Small intestine (tissue), 7 donors: Measurements from ENCODE around the gene SCP2. TPM values are rescaled to one million over a fixed set of nuclear protein-coding genes. Genes with fewer than 3 reads are reported as not detected.
"Not testable (repeated sequence)": the region's sequence is repeated elsewhere in the genome, so short reads cannot be mapped to it uniquely, and the experiment has no call there.

ENCODE experiments used
- DNase-seq, 2 donors: peaks; one replicate each; pipeline versions ENCODE4 v3.0.0 to v3.0.0-alpha.2; 2013
- FAIRE-seq: peaks from 2 replicates; lab custom pipeline; 2012; peaks lifted over from hg19 to GRCh38; lab: Jason Lieb, UNC
- H3K27ac ChIP-seq, 3 donors: one replicate each; pipeline ENCODE4 v1.5.1; 2013; ENCODE audit warnings: low read length in 2 of 3, mild to moderate bottlenecking in 2 of 3, control low read depth in 1 of 3, inconsistent platforms in 1 of 3, low read depth in 1 of 3, moderate library complexity in 1 of 3
- H3K27me3 ChIP-seq, 3 donors: one replicate each; pipeline ENCODE4 v1.6.1; 2013; ENCODE audit warnings: low read length in 3 of 3, inconsistent platforms in 1 of 3; ENCODE audit not compliant: control insufficient read depth in 3 of 3, insufficient read depth in 3 of 3
- H3K36me3 ChIP-seq, 3 donors: one replicate each; pipeline ENCODE4 v1.6.1; 2013; ENCODE audit warnings: low read length in 3 of 3, inconsistent platforms in 1 of 3, low read depth in 1 of 3, mild to moderate bottlenecking in 1 of 3, moderate library complexity in 1 of 3; ENCODE audit not compliant: control insufficient read depth in 3 of 3, insufficient read depth in 2 of 3
- H3K4me1 ChIP-seq, 3 donors: one replicate each; pipeline ENCODE4 v1.6.1; 2013; ENCODE audit warnings: low read length in 2 of 3, inconsistent platforms in 1 of 3, low read depth in 1 of 3, mild to moderate bottlenecking in 1 of 3, moderate library complexity in 1 of 3; ENCODE audit not compliant: control insufficient read depth in 3 of 3, insufficient read depth in 2 of 3
- H3K4me3 ChIP-seq, 3 donors: one replicate each; pipeline ENCODE4 v1.5.1; 2013; ENCODE audit warnings: low read length in 3 of 3, control low read depth in 1 of 3, inconsistent platforms in 1 of 3, low read depth in 1 of 3, mild to moderate bottlenecking in 1 of 3, moderate library complexity in 1 of 3
- H3K9me3 ChIP-seq, 2 donors: one replicate each; pipeline ENCODE4 v1.6.1; 2013; ENCODE audit warnings: low read depth in 1 of 2, low read length in 1 of 2; ENCODE audit not compliant: control insufficient read depth in 2 of 2, insufficient read depth in 1 of 2
- WGBS, 3 donors: extraction: QIAGEN DNeasy Blood & Tissue Kit; methylation state at CpG; one replicate each; pipeline ENCODE4 v1.1.7; 2013; 5-methylcytosine and 5-hydroxymethylcytosine counted together
- polyA plus RNA-seq, 4 donors: library from polyadenylated mRNA; stranded (reverse) in 3 of 4; unstranded in 1 of 4; fragments of 200-250 nt in 3 of 4; fragments of 120-200 nt in 1 of 4; gene quantifications; one replicate each; pipeline versions ENCODE4 v1.2.1 to v1.2.3, GENCODE V29; 2013
- donor health status: healthy with polysubstance abuse.
- donor health status: control.
- donor health status: control.
- donor health status: Bipolar disorder and iron deficiency.
- donor health status: healthy.

SCP2 gene
- polyA plus RNA-seq, 4 donors: 239 to 852 (median 427) TPM

- peaks cover 0 to 2% of the 10 kb centered on the region in 2 donors for H3K9me3 ChIP-seq
- no peaks in the 10 kb centered on the region for H3K4me1 ChIP-seq
- no peak overlapping the region for H3K27ac ChIP-seq
- FAIRE-seq: no peak
- WGBS, 3 donors: 88 to 99% (median 95%) methylated on average over 6 of the region's 6 CpGs
- H3K4me3 ChIP-seq: no peak overlapping the region
- peaks cover 3 to 22% (median 8%) of the 10 kb centered on the region in 3 donors for H3K36me3 ChIP-seq
- H3K27me3 ChIP-seq: no peaks in the 10 kb centered on the region
- DNase-seq: no peak
Measured at GRCh38 chr1:52994656-52995055, 67.6 kb downstream of the SCP2 start.

DNA sequence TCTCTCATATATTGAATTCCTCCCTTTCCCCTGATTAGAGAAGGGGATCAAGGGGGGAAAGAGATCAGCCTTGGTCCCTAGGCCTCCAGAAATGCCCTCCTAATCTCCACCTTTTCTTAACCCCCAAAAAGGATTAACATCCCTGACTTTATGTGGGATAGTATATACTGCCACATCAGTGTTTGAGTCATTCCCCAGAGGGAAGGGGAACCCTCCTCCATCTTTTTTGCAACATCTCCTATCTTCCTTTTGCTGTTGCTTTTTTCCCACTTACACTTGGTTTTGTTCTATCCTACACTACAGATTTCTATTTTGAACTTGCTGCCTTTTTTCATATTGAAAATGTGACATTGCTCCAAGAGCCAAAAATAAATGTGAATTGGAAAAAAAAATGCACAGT lies 69.6 kb downstream of the SCP2 start:
- Histone ChIP-seq H3K9me3 (no peaks in the 10 kb centered on the region), H3K27me3 (no peaks in the 10 kb centered on the region), H3K4me1 (no peaks in the 10 kb centered on the region), H3K36me3 (peaks cover 3 to 25% (median 8%) of the 10 kb centered on the region in 3 donors), H3K4me3 (no peak overlapping the region), H3K27ac (no peak overlapping the region)
- FAIRE-seq: no peak
- DNase-seq: no peak

DNA sequence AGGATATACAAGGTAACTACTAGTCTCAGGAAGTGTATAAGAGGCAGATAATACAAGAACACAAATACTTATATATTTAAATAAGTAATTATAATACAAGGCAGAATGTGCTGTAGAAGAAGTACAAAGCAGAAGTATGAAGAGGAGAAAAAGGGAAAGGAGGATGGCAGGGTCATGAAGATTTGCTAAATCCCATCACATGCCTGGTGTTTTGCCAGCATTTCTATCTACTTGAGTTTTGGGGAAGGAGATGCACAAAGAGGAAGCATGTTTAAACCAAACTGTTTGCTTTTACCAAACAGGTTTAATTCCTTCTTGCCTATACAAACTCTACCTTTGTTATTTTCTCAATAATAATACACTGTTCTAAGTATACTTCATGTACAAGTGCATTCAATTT lies 74.1 kb downstream of the SCP2 start:
- no peaks in the 10 kb centered on the region for H3K27me3 ChIP-seq
- H3K4me1 ChIP-seq: no peaks in the 10 kb centered on the region
- peaks cover 0 to 21% of the 10 kb centered on the region in 2 donors for H3K9me3 ChIP-seq
- H3K4me3 ChIP-seq: no peak overlapping the region
- DNase-seq (no peak), FAIRE-seq (no peak)
- H3K36me3 ChIP-seq: peaks cover 0 to 31% (median 0%) of the 10 kb centered on the region in 3 donors
- H3K27ac ChIP-seq: no peak overlapping the region

GRCh38 chr1:53006612-53007011 lies 79.5 kb downstream of the SCP2 start:
- FAIRE-seq, DNase-seq: not testable (repeated sequence)
- 63 to 81% (median 78%) methylated on average over 1 of the region's 2 CpGs for WGBS, 3 donors

GRCh38 chr1:53010247-53010646 lies 83.2 kb downstream of the SCP2 start:
- not testable (repeated sequence) for H3K27ac ChIP-seq, DNase-seq, H3K36me3 ChIP-seq, H3K27me3 ChIP-seq, H3K9me3 ChIP-seq, H3K4me3 ChIP-seq, FAIRE-seq, H3K4me1 ChIP-seq
- 88 to 92% (median 90%) methylated on average over 4 of the region's 4 CpGs for WGBS, 3 donors

More at GRCh38 chr1:53006612-53007011, 79.5 kb downstream of the SCP2 start:
- not testable (repeated sequence) for H3K4me3 ChIP-seq, H3K27ac ChIP-seq, H3K4me1 ChIP-seq, H3K27me3 ChIP-seq
- H3K9me3 ChIP-seq: peaks cover 0 to 21% of the 10 kb centered on the region in 2 donors
- H3K36me3 ChIP-seq: peaks cover 0 to 22% (median 0%) of the 10 kb centered on the region in 3 donors

DNA sequence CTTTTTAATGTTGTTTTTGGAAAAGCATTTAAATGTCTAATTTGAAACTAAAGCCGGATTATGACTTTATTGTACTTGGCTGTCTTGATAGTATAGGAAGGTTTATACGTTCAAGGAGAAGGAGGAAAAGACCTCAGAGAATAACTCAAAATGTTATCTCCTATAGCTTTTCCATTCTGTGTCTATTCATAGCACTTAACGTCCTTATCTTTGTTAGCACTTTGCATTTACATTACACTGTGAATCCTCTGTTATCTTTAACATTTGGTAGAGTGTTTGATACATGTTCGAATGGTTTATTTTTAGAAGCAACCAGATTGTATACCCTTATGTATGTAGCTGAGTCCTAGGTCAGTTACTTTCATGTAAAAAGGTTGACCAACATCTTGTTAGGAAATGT lies 84.1 kb downstream of the SCP2 start:
- H3K9me3 ChIP-seq: no peaks in the 10 kb centered on the region
- H3K27me3 ChIP-seq: no peaks in the 10 kb centered on the region
- no peaks in the 10 kb centered on the region for H3K4me1 ChIP-seq
- H3K36me3 ChIP-seq: no peaks in the 10 kb centered on the region
- WGBS, 3 donors: 49 to 55% (median 49%) methylated on average over 4 of the region's 4 CpGs
- DNase-seq (no peak), FAIRE-seq (no peak)
- H3K27ac ChIP-seq: no peak overlapping the region
- H3K4me3 ChIP-seq: no peak overlapping the region

- FAIRE-seq (no peak), DNase-seq (peak; percentile 93 to 95)
- no peaks in the 10 kb centered on the region for H3K9me3 ChIP-seq
- peaks cover 0 to 7% (median 0%) of the 10 kb centered on the region in 3 donors for H3K36me3 ChIP-seq
- WGBS, 3 donors: 1 to 2% (median 1%) methylated on average over 9 of the region's 9 CpGs
- peak overlapping the region; percentile 53 to 77 (median 62) for H3K4me3 ChIP-seq
- H3K27ac ChIP-seq: peak overlapping the region; percentile 14 to 68 (median 43)
- no peaks in the 10 kb centered on the region for H3K27me3 ChIP-seq
- peaks cover 0 to 3% (median 0%) of the 10 kb centered on the region in 3 donors for H3K4me1 ChIP-seq
Measured at GRCh38 chr1:53014791-53015507, 87.9 kb downstream of the SCP2 start.

GRCh38 chr1:53015508-53015860 lies 88.4 kb downstream of the SCP2 start:
- H3K27ac ChIP-seq: peak overlapping the region; percentile 14 to 68 (median 43)
- peak; percentile 18 to 21 for DNase-seq
- H3K27me3 ChIP-seq: no peaks in the 10 kb centered on the region
- FAIRE-seq: no peak
- H3K9me3 ChIP-seq: no peaks in the 10 kb centered on the region
- peak overlapping the region in 2 of 3 donors; percentile 53 to 77 for H3K4me3 ChIP-seq
- peaks cover 0 to 3% (median 0%) of the 10 kb centered on the region in 3 donors for H3K4me1 ChIP-seq
- WGBS, 3 donors: 14 to 20% (median 14%) methylated on average over 3 of the region's 3 CpGs
- H3K36me3 ChIP-seq: peaks cover 0 to 7% (median 0%) of the 10 kb centered on the region in 3 donors
